Caco-2 (cell line): Measurements from ENCODE around the gene ATP5PD. TPM values are rescaled to one million over a fixed set of nuclear protein-coding genes. Genes with fewer than 3 reads are reported as not detected.

Experiments
- BruUV-seq: library from RNA; stranded (reverse); fragments of 400-500 nt; replicated peaks from 2 replicates; lab custom pipeline; 2021; lab: Mats Ljungman, UMichigan
- CTCF ChIA-PET: fragments of 300-600 bp; sonication (Branson Sonifier 250); formaldehyde crosslinking; loops from one replicate; lab custom pipeline; 2022; ENCODE audit warnings: antibody characterized with exemption; lab: Charles Lee
- POLR2A ChIA-PET: fragments of 300-600 bp; sonication (Branson Sonifier 250); formaldehyde crosslinking; loops from one replicate; lab custom pipeline; 2022; ENCODE audit warnings: antibody characterized with exemption; lab: Charles Lee
- DNase-seq, 2 experiments: peaks; one replicate each; pipeline versions ENCODE4 v3.0.0 to v3.0.0-alpha.2; 2020 to 2022
- H3K27me3 ChIP-seq: replicated peaks from 2 replicates; pipeline ENCODE4 v1.6.0; 2011; ENCODE audit warnings: low read length; ENCODE audit not compliant: control insufficient read depth, insufficient read depth
- H3K36me3 ChIP-seq: 2 replicates; pipeline ENCODE4 v1.5.1; 2011; ENCODE audit warnings: low read length; ENCODE audit not compliant: control insufficient read depth, insufficient read depth
- H3K4me1 ChIP-seq: fragments of 250-450 bp; sonication (Bioruptor Pico); 2 replicates; pipeline ENCODE4 v1.5.1; 2020; ENCODE audit warnings: mild to moderate bottlenecking
- H3K4me3 ChIP-seq: 2 replicates; pipeline ENCODE4 v1.5.1; 2011; ENCODE audit warnings: low read depth, mild to moderate bottlenecking, control low read depth, low read length
- H3K9me3 ChIP-seq: fragments of 250-450 bp; sonication (Bioruptor Pico); 2 replicates; pipeline ENCODE4 v1.5.1; 2020; ENCODE audit warnings: mild to moderate bottlenecking, moderate library complexity
- H3K27ac Mint-ChIP-seq: one replicate; pipeline ENCODE4 v1.8.0; 2022; ENCODE audit warnings: mixed read lengths; ENCODE audit not compliant: unreplicated experiment
- H3K27me3 Mint-ChIP-seq: one replicate; pipeline ENCODE4 v1.8.0; 2022; ENCODE audit warnings: mixed read lengths; ENCODE audit not compliant: insufficient read depth, unreplicated experiment
- H3K36me3 Mint-ChIP-seq: one replicate; pipeline ENCODE4 v1.8.0; 2022; ENCODE audit warnings: mild to moderate bottlenecking, mixed read lengths; ENCODE audit not compliant: insufficient read depth, unreplicated experiment
- H3K4me1 Mint-ChIP-seq: one replicate; pipeline ENCODE4 v1.8.0; 2022; ENCODE audit warnings: low read depth, mixed read lengths; ENCODE audit not compliant: unreplicated experiment
- H3K4me3 Mint-ChIP-seq: one replicate; pipeline ENCODE4 v1.8.0; 2022; ENCODE audit warnings: mild to moderate bottlenecking, moderate library complexity, mixed read lengths; ENCODE audit not compliant: unreplicated experiment
- H3K9me3 Mint-ChIP-seq: one replicate; pipeline ENCODE4 v1.8.0; 2022; ENCODE audit warnings: mixed read lengths; ENCODE audit not compliant: unreplicated experiment
- CTCF ChIP-seq, 2 experiments: fragments of 200-600 bp in 1 of 2; IDR thresholded peaks; 1 replicate in 1 of 2; 2 replicates in 1 of 2; pipeline versions ENCODE4 v1.5.1 to v1.8.0; 2011 to 2022; ENCODE audit warnings: antibody characterized with exemption in 1 of 2, control low read depth in 1 of 2, inconsistent platforms in 1 of 2, low read depth in 1 of 2, low read length in 1 of 2, mild to moderate bottlenecking in 1 of 2, moderate library complexity in 1 of 2; ENCODE audit not compliant: insufficient read depth in 1 of 2, severe bottlenecking in 1 of 2, unreplicated experiment in 1 of 2
- intact Hi-C: fragments of 100-400 bp; cut with micrococcal nuclease; formaldehyde crosslinking; loops from one replicate; pipeline ENCODE4 v1.10.0; 2022; ENCODE audit not compliant: unreplicated experiment
- total RNA-seq: library from RNA; stranded (reverse); gene quantifications from 2 replicates; pipeline ENCODE4 v1.2.3, GENCODE V29; 2022

The ATP5PD gene
- total RNA-seq, 1 experiment from 2014 or later, result 316 TPM

GRCh38 chr17:75094871-75095399 is 48.2 kb upstream of the ATP5PD start:
- Mint-ChIP-seq H3K4me3 (no peak overlapping the region), H3K27me3 (no peaks in the 10 kb centered on the region), H3K27ac (peak overlapping the region; percentile 87), H3K36me3 (peaks cover 56% of the 10 kb centered on the region), H3K9me3 (no peaks in the 10 kb centered on the region), H3K4me1 (peaks cover 64% of the 10 kb centered on the region)
- H3K36me3 ChIP-seq, result peaks cover 3% of the 10 kb centered on the region
- ChIA-PET POLR2A (interaction anchor here (1.7 kb wide), 1 partner anchor 18 kb away, joined by 9 read pairs; no protein-coding TSS in a partner anchor), CTCF (interaction anchor here (0.5 to 1.8 kb wide), 4 partner anchors 11 to 252 kb away, joined by 3 to 7 read pairs (median 4); no protein-coding TSS in a partner anchor)
- no peak for TF ChIP-seq CTCF (IDR thresholded peaks at IDR 0.05; ENCODE audit: insufficient read depth in 1 of 2, low read depth in 1 of 2, low read length in 1 of 2, severe bottlenecking in 1 of 2, unreplicated experiment in 1 of 2)
- H3K4me3 ChIP-seq, result no peak overlapping the region
- no peaks in the 10 kb centered on the region for H3K27me3 ChIP-seq
- no TSS peak for BruUV-seq
- H3K4me1 ChIP-seq, result peaks cover 57% of the 10 kb centered on the region
- intact Hi-C loops, result no loop called here
- DNase-seq, result no peak
- no peaks in the 10 kb centered on the region for H3K9me3 ChIP-seq

- no peaks in the 10 kb centered on the region for H3K9me3 ChIP-seq
- peaks cover 3% of the 10 kb centered on the region for H3K36me3 ChIP-seq
- DNase-seq, result peak; percentile 85 to 87
- H3K4me3 ChIP-seq, result no peak overlapping the region
- H3K4me1 ChIP-seq, result peaks cover 67% of the 10 kb centered on the region
- CTCF ChIA-PET, result interaction anchor here (1.2 to 1.8 kb wide), 2 partner anchors 21 to 34 kb away, joined by 4 to 7 read pairs; no protein-coding TSS in a partner anchor
- Mint-ChIP-seq H3K4me3 (peak overlapping the region; percentile 34), H3K4me1 (peaks cover 63% of the 10 kb centered on the region), H3K9me3 (no peaks in the 10 kb centered on the region), H3K27me3 (no peaks in the 10 kb centered on the region), H3K36me3 (peaks cover 51% of the 10 kb centered on the region), H3K27ac (peak overlapping the region; percentile 87)
- BruUV-seq, result no TSS peak
- POLR2A ChIA-PET, result interaction anchor here (0.5 to 0.9 kb wide), 3 partner anchors 17 to 59 kb away, joined by 3 to 4 read pairs (median 3); no protein-coding TSS in a partner anchor
- TF ChIP-seq CTCF (IDR thresholded peaks at IDR 0.05; ENCODE audit: insufficient read depth in 1 of 2, low read depth in 1 of 2, low read length in 1 of 2, severe bottlenecking in 1 of 2, unreplicated experiment in 1 of 2), result no peak
- intact Hi-C loops, result loop anchor here (2.0 kb wide), 2 partner anchors 15 kb away; partner anchors contain the start of gene ARMC7
- H3K27me3 ChIP-seq, result no peaks in the 10 kb centered on the region
These were observed 46.9 kb upstream of the ATP5PD start for GRCh38 chr17:75093548-75094158.

GRCh38 chr17:75091855-75092327 is 45.1 kb upstream of the ATP5PD start:
- intact Hi-C loops, result loop anchor here (2.0 kb wide), 2 partner anchors 13 to 17 kb away; partner anchors contain the start of gene ARMC7
- H3K4me1 Mint-ChIP-seq, result peaks cover 58% of the 10 kb centered on the region

More at GRCh38 chr17:75091855-75092327, 45.1 kb upstream of the ATP5PD start:
- no TSS peak for BruUV-seq
- no peak overlapping the region for H3K4me3 ChIP-seq
- no peak for DNase-seq
- Mint-ChIP-seq H3K9me3 (no peaks in the 10 kb centered on the region), H3K4me3 (peak overlapping the region; percentile 20), H3K36me3 (peaks cover 57% of the 10 kb centered on the region), H3K27ac (peak overlapping the region; percentile 87), H3K27me3 (no peaks in the 10 kb centered on the region)
- ChIA-PET POLR2A (interaction anchor here (0.5 to 0.9 kb wide), 4 partner anchors 13 to 42 kb away, joined by 3 to 7 read pairs (median 4); no protein-coding TSS in a partner anchor), CTCF (interaction anchor here (0.8 to 1.3 kb wide), 4 partner anchors 14 to 110 kb away, joined by 3 to 5 read pairs (median 4); no protein-coding TSS in a partner anchor)
- H3K36me3 ChIP-seq, result no peaks in the 10 kb centered on the region; the same call in 1 of the 2 replicates
- H3K27me3 ChIP-seq, result no peaks in the 10 kb centered on the region
- no peaks in the 10 kb centered on the region for H3K9me3 ChIP-seq
- H3K4me1 ChIP-seq, result peaks cover 75% of the 10 kb centered on the region
- no peak for TF ChIP-seq CTCF (IDR thresholded peaks at IDR 0.05; ENCODE audit: insufficient read depth in 1 of 2, low read depth in 1 of 2, low read length in 1 of 2, severe bottlenecking in 1 of 2, unreplicated experiment in 1 of 2)
